BLaER1 treated with 17β-estradiol and CSF1 and Interleukin-3, amounts not matched to agents 10 nM and 100 nM (cell line): ENCODE measurements around the gene KTN1.

Experiments used
- H3K27ac ChIP-seq, 11 experiments: shearing (Covaris generic); formaldehyde crosslinking; 2 replicates each; pipeline ENCODE4 v1.8.1; 2022
- H3K27me3 ChIP-seq, 11 experiments: shearing (Covaris generic); formaldehyde crosslinking; 2 replicates each; pipeline ENCODE4 v1.8.1; 2022
- H3K36me3 ChIP-seq, 11 experiments: shearing (Covaris generic); formaldehyde crosslinking; 2 replicates each; pipeline ENCODE4 v1.8.1; 2022
- H3K4me1 ChIP-seq, 10 experiments: shearing (Covaris generic); formaldehyde crosslinking; 2 replicates each; pipeline ENCODE4 v1.8.1; 2022
- H3K4me2 ChIP-seq, 11 experiments: shearing (Covaris generic); formaldehyde crosslinking; 2 replicates each; pipeline ENCODE4 v1.8.1; 2022
- H3K4me3 ChIP-seq, 10 experiments: shearing (Covaris generic); formaldehyde crosslinking; 2 replicates each; pipeline ENCODE4 v1.8.1; 2022
- H3K9ac ChIP-seq, 11 experiments: shearing (Covaris generic); formaldehyde crosslinking; 2 replicates each; pipeline ENCODE4 v1.8.1; 2022
- H3K9me3 ChIP-seq, 11 experiments: shearing (Covaris generic); formaldehyde crosslinking; replicated peaks in 1 of 11; 2 replicates each; pipeline ENCODE4 v1.8.1; 2022
- H4K20me1 ChIP-seq, 11 experiments: shearing (Covaris generic); formaldehyde crosslinking; 2 replicates each; pipeline ENCODE4 v1.8.1; 2022
- Cebpa-rat ChIP-seq, 11 experiments: shearing (Covaris generic); IDR thresholded peaks; 2 replicates each; pipeline ENCODE4 v1.8.1; 2022

KTN1 gene

DNA sequence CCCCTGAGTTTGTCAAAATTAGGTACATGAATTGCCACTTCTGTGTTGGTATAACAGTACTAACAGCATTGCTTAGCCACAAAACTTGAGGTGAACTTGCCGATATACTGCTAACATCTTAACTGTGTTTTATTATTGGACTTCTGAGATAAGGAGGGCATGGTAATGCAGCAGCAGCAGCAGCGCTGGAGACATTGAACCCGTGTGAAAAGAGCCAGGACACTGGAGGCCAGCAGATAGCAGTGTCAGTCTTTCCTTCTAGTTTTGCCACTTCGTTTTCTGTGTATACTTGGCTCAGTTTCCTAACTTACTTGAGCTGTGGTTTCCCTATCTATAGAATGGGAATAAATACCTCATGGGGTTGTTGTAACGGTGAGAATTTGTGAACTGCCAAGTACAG, 82.7 kb downstream of the KTN1 start:
- peaks cover 0 to 5% (median 0%) of the 10 kb centered on the region in 11 experiments; a peak in 3 of 22 replicates for H4K20me1 ChIP-seq
- no peak overlapping the region for H3K4me3 ChIP-seq
- H3K9ac ChIP-seq = no peak overlapping the region
- H3K36me3 ChIP-seq = peaks cover 51 to 99% (median 83%) of the 10 kb centered on the region in 11 experiments
- no peak overlapping the region for H3K27ac ChIP-seq
- TF ChIP-seq Cebpa-rat (IDR thresholded peaks at IDR 0.05) = no peak
- H3K9me3 ChIP-seq = no peaks in the 10 kb centered on the region
- no peak overlapping the region for H3K4me2 ChIP-seq
- H3K27me3 ChIP-seq = no peaks in the 10 kb centered on the region
- peaks cover 0 to 6% (median 2%) of the 10 kb centered on the region in 10 experiments; a peak in 11 of 20 replicates for H3K4me1 ChIP-seq

- no peak overlapping the region for H3K4me2 ChIP-seq
- no peaks in the 10 kb centered on the region for H3K27me3 ChIP-seq
- H3K27ac ChIP-seq = no peak overlapping the region
- peaks cover 0 to 18% (median 11%) of the 10 kb centered on the region in 10 experiments; a peak in 15 of 20 replicates for H3K4me1 ChIP-seq
- no peaks in the 10 kb centered on the region for H3K9me3 ChIP-seq
- H3K4me3 ChIP-seq = no peak overlapping the region
- no peak for TF ChIP-seq Cebpa-rat (IDR thresholded peaks at IDR 0.05)
- H4K20me1 ChIP-seq = peaks cover 0 to 7% (median 0%) of the 10 kb centered on the region in 11 experiments; a peak in 3 of 22 replicates
- no peak overlapping the region for H3K9ac ChIP-seq
- H3K36me3 ChIP-seq = peaks cover 43 to 94% (median 70%) of the 10 kb centered on the region in 11 experiments
These were observed 85.2 kb downstream of the KTN1 start for GRCh38 chr14:55665067-55665675.

DNA sequence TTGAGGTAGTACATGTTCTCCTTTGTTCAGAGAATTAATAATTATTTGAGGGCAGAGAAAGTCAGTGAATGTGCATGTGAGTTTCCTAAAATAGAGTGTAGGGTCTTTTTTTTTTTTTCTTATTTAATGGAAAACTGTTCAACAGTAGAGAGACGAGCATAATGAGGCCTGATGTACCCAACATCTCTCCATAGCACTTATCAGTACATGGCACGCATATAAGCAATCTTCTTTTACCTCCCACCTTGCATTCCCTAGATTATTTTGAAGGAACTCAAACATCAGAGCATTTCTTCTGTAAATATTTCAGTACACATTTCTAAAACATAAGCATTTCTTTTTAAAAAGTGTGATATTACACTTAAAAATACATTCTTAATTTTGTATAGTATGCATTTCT, 87.8 kb downstream of the KTN1 start:
- Histone ChIP-seq H3K27ac (no peak overlapping the region), H3K4me2 (peak overlapping the region in 5 of 11 experiments; percentile 11 to 50 (median 45); a peak in 6 of 22 replicates), H4K20me1 (peaks cover 0 to 7% (median 0%) of the 10 kb centered on the region in 11 experiments; a peak in 3 of 22 replicates), H3K9ac (no peak overlapping the region), H3K9me3 (no peaks in the 10 kb centered on the region), H3K27me3 (no peaks in the 10 kb centered on the region), H3K36me3 (peaks cover 47 to 94% (median 70%) of the 10 kb centered on the region in 11 experiments), H3K4me3 (no peak overlapping the region), H3K4me1 (peaks cover 0 to 18% (median 11%) of the 10 kb centered on the region in 10 experiments; a peak in 15 of 20 replicates)
- TF ChIP-seq Cebpa-rat (IDR thresholded peaks at IDR 0.05) = no peak

- Histone ChIP-seq H3K27ac (no peak overlapping the region), H3K4me3 (no peak overlapping the region), H4K20me1 (peaks cover 0 to 6% (median 0%) of the 10 kb centered on the region in 11 experiments; a peak in 2 of 22 replicates), H3K9me3 (no peaks in the 10 kb centered on the region), H3K36me3 (peaks cover 61 to 94% (median 76%) of the 10 kb centered on the region in 11 experiments), H3K9ac (no peak overlapping the region), H3K27me3 (no peaks in the 10 kb centered on the region), H3K4me2 (no peak overlapping the region), H3K4me1 (peaks cover 0 to 18% (median 11%) of the 10 kb centered on the region in 10 experiments; a peak in 15 of 20 replicates)
- no peak for TF ChIP-seq Cebpa-rat (IDR thresholded peaks at IDR 0.05)
These were observed 91.6 kb downstream of the KTN1 start for GRCh38 chr14:55671641-55672040.

- H3K4me2 ChIP-seq = no peak overlapping the region
- H4K20me1 ChIP-seq = no peaks in the 10 kb centered on the region; a peak in 1 of 22 replicates
- no peaks in the 10 kb centered on the region for H3K9me3 ChIP-seq
- H3K4me3 ChIP-seq = no peak overlapping the region
- no peak overlapping the region for H3K9ac ChIP-seq
- no peak overlapping the region for H3K27ac ChIP-seq
- no peak for TF ChIP-seq Cebpa-rat (IDR thresholded peaks at IDR 0.05)
- H3K36me3 ChIP-seq = peaks cover 75 to 97% (median 87%) of the 10 kb centered on the region in 11 experiments
- H3K4me1 ChIP-seq = peaks cover 0 to 9% (median 6%) of the 10 kb centered on the region in 10 experiments; a peak in 15 of 20 replicates
- no peaks in the 10 kb centered on the region for H3K27me3 ChIP-seq
These were observed 93.0 kb downstream of the KTN1 start for GRCh38 chr14:55673048-55673447.

- Histone ChIP-seq H4K20me1 (no peaks in the 10 kb centered on the region; a peak in 1 of 22 replicates), H3K27me3 (no peaks in the 10 kb centered on the region), H3K27ac (no peak overlapping the region), H3K4me3 (no peak overlapping the region), H3K4me1 (no peaks in the 10 kb centered on the region), H3K9me3 (no peaks in the 10 kb centered on the region), H3K9ac (no peak overlapping the region), H3K36me3 (peaks cover 87 to 100% (median 98%) of the 10 kb centered on the region in 11 experiments), H3K4me2 (no peak overlapping the region)
- no peak for TF ChIP-seq Cebpa-rat (IDR thresholded peaks at IDR 0.05)
These were observed 101.1 kb downstream of the KTN1 start for GRCh38 chr14:55681096-55681495.

GRCh38 chr14:55684956-55685584, 105.1 kb downstream of the KTN1 start:
- Histone ChIP-seq H3K9ac (no peak overlapping the region), H3K9me3 (no peaks in the 10 kb centered on the region; a peak in 1 of 22 replicates), H3K4me1 (no peaks in the 10 kb centered on the region), H3K4me2 (no peak overlapping the region), H3K4me3 (no peak overlapping the region), H3K27ac (no peak overlapping the region), H3K27me3 (no peaks in the 10 kb centered on the region), H4K20me1 (no peaks in the 10 kb centered on the region; a peak in 1 of 22 replicates), H3K36me3 (peaks cover 58 to 93% (median 83%) of the 10 kb centered on the region in 11 experiments)
- TF ChIP-seq Cebpa-rat (IDR thresholded peaks at IDR 0.05) = no peak

DNA sequence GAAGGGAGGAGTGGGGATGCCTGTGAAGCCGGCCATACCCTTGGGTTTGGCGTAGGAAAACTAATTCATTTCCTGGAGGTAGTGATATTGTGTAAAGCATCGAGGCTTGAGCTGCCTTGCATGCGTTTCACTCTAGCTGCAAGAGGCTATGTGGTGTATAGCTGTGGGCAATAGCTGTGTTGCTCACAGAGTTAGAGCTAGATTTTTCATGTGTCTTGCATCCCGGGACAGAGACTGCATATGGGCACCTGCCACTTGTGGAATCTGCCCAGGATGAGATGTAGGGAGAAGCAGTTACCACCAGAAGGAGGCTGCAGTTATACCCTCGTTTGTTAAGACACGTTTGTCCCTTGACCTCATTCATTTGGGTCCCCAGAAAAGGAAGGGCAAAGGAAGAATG, 106.7 kb downstream of the KTN1 start:
- Histone ChIP-seq H3K4me2 (no peak overlapping the region), H3K36me3 (peaks cover 42 to 83% (median 67%) of the 10 kb centered on the region in 11 experiments), H3K27ac (no peak overlapping the region), H3K4me3 (no peak overlapping the region), H3K9ac (no peak overlapping the region), H3K4me1 (no peaks in the 10 kb centered on the region), H3K9me3 (no peaks in the 10 kb centered on the region; a peak in 1 of 22 replicates), H3K27me3 (no peaks in the 10 kb centered on the region), H4K20me1 (no peaks in the 10 kb centered on the region; a peak in 1 of 22 replicates)
- no peak for TF ChIP-seq Cebpa-rat (IDR thresholded peaks at IDR 0.05)

GRCh38 chr14:55688566-55688965, 108.6 kb downstream of the KTN1 start:
- H3K27me3 ChIP-seq = no peaks in the 10 kb centered on the region
- TF ChIP-seq Cebpa-rat (IDR thresholded peaks at IDR 0.05) = no peak
- no peak overlapping the region for H3K4me2 ChIP-seq
- H3K9me3 ChIP-seq = no peaks in the 10 kb centered on the region; a peak in 1 of 22 replicates
- H3K36me3 ChIP-seq = peaks cover 29 to 66% (median 49%) of the 10 kb centered on the region in 11 experiments
- H4K20me1 ChIP-seq = no peaks in the 10 kb centered on the region
- H3K9ac ChIP-seq = no peak overlapping the region
- H3K4me1 ChIP-seq = no peaks in the 10 kb centered on the region
- H3K27ac ChIP-seq = no peak overlapping the region
- no peak overlapping the region for H3K4me3 ChIP-seq
